Measurements from ENCODE around the gene SLC12A7. TPM values are rescaled to one million over a fixed set of nuclear protein-coding genes. Genes with fewer than 3 reads are reported as not detected.

SLC12A7 gene
- total and polyA plus RNA-seq, 2 of the 13 experiments (the other 11 are each of a cell fraction or from before 2014, with no cell fraction given), result 14.0 to 18.5 TPM

DNA sequence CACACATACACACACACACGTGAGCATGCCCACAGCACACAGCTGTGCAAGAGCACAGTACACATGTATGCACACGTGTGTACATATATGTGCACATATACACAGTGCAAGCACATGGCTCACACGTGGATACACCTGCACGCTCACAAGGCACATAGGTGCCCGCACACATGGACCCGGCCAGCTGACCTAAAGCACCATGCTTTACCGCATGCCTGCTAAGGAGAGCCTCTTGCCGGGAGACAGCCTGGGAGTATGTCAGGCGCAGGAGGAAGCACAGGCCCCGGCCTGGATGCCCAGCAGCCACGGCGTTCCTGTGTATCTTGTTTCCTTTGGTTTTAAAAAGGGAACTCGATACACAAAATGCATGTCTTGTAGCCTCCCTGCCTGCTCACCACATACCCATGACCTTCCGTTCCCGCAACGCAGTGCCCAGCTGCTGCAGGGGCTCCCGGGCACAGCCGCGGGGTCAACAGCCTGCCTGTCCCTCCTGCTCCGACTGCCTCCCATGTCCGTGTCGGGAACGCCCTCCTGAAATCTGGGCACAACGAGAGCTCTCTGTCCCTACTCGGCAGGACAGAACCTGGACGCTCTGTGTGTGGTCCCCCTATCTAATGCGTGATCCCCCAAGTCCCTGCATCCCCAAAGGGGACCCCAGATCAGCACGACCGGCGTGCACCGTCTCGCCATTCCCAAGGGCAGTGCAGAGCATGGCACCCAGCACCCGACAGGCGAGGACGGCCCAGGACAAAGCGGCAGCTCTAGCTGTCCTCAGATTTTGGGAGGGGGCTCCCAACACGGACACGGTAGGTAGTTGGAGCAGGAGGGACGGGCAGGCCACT lies 3.6 kb downstream of the SLC12A7 start (continued):
- TF ChIP-seq, protein P1, sequence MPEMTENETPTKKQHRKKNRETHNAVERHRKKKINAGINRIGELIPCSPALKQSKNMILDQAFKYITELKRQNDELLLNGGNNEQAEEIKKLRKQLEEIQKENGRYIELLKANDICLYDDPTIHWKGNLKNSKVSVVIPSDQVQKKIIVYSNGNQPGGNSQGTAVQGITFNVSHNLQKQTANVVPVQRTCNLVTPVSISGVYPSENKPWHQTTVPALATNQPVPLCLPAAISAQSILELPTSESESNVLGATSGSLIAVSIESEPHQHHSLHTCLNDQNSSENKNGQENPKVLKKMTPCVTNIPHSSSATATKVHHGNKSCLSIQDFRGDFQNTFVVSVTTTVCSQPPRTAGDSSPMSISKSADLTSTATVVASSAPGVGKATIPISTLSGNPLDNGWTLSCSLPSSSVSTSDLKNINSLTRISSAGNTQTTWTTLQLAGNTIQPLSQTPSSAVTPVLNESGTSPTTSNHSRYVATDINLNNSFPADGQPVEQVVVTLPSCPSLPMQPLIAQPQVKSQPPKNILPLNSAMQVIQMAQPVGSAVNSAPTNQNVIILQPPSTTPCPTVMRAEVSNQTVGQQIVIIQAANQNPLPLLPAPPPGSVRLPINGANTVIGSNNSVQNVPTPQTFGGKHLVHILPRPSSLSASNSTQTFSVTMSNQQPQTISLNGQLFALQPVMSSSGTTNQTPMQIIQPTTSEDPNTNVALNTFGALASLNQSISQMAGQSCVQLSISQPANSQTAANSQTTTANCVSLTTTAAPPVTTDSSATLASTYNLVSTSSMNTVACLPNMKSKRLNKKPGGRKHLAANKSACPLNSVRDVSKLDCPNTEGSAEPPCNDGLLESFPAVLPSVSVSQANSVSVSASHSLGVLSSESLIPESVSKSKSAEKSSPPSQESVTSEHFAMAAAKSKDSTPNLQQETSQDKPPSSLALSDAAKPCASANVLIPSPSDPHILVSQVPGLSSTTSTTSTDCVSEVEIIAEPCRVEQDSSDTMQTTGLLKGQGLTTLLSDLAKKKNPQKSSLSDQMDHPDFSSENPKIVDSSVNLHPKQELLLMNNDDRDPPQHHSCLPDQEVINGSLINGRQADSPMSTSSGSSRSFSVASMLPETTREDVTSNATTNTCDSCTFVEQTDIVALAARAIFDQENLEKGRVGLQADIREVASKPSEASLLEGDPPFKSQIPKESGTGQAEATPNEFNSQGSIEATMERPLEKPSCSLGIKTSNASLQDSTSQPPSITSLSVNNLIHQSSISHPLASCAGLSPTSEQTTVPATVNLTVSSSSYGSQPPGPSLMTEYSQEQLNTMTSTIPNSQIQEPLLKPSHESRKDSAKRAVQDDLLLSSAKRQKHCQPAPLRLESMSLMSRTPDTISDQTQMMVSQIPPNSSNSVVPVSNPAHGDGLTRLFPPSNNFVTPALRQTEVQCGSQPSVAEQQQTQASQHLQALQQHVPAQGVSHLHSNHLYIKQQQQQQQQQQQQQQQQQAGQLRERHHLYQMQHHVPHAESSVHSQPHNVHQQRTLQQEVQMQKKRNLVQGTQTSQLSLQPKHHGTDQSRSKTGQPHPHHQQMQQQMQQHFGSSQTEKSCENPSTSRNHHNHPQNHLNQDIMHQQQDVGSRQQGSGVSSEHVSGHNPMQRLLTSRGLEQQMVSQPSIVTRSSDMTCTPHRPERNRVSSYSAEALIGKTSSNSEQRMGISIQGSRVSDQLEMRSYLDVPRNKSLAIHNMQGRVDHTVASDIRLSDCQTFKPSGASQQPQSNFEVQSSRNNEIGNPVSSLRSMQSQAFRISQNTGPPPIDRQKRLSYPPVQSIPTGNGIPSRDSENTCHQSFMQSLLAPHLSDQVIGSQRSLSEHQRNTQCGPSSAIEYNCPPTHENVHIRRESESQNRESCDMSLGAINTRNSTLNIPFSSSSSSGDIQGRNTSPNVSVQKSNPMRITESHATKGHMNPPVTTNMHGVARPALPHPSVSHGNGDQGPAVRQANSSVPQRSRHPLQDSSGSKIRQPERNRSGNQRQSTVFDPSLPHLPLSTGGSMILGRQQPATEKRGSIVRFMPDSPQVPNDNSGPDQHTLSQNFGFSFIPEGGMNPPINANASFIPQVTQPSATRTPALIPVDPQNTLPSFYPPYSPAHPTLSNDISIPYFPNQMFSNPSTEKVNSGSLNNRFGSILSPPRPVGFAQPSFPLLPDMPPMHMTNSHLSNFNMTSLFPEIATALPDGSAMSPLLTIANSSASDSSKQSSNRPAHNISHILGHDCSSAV (CRISPR knock-in tag; IDR thresholded peaks at IDR 0.05; ENCODE audit: borderline replicate concordance), result no peak
- TF ChIP-seq, protein P2, sequence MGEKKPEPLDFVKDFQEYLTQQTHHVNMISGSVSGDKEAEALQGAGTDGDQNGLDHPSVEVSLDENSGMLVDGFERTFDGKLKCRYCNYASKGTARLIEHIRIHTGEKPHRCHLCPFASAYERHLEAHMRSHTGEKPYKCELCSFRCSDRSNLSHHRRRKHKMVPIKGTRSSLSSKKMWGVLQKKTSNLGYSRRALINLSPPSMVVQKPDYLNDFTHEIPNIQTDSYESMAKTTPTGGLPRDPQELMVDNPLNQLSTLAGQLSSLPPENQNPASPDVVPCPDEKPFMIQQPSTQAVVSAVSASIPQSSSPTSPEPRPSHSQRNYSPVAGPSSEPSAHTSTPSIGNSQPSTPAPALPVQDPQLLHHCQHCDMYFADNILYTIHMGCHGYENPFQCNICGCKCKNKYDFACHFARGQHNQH (CRISPR knock-in tag; IDR thresholded peaks at IDR 0.05), result no peak
- TF ChIP-seq FOSL2 (CRISPR knock-in tag; IDR thresholded peaks at IDR 0.05) (no peak), NCOA2 (CRISPR knock-in tag; IDR thresholded peaks at IDR 0.05) (no peak), ZNF274 (CRISPR knock-in tag; IDR thresholded peaks at IDR 0.05) (0 out of 2 replicates have a peak, but pooled peaks have one; percentile 1), ZNF557 (CRISPR knock-in tag; IDR thresholded peaks at IDR 0.05) (no peak), GPN1 (CRISPR knock-in tag; IDR thresholded peaks at IDR 0.05; ENCODE audit: borderline replicate concordance) (no peak), ZIK1 (CRISPR knock-in tag; IDR thresholded peaks at IDR 0.05; ENCODE audit: borderline replicate concordance, low read depth) (0 out of 2 replicates have a peak, but pooled peaks have one; percentile 5), GATAD1 (CRISPR knock-in tag; IDR thresholded peaks at IDR 0.05) (0 out of 2 replicates have a peak, but pooled peaks have one; percentile 2), TEAD2 (CRISPR knock-in tag; IDR thresholded peaks at IDR 0.05) (no peak), RBFOX2 (IDR thresholded peaks at IDR 0.05; ENCODE audit: low read depth, low read length) (peak; percentile 62), CC2D1A (CRISPR knock-in tag; IDR thresholded peaks at IDR 0.05) (no peak), ZSCAN22 (CRISPR knock-in tag; IDR thresholded peaks at IDR 0.05) (0 out of 2 replicates have a peak, but pooled peaks have one; percentile 12)
- TF ChIP-seq, protein P3, sequence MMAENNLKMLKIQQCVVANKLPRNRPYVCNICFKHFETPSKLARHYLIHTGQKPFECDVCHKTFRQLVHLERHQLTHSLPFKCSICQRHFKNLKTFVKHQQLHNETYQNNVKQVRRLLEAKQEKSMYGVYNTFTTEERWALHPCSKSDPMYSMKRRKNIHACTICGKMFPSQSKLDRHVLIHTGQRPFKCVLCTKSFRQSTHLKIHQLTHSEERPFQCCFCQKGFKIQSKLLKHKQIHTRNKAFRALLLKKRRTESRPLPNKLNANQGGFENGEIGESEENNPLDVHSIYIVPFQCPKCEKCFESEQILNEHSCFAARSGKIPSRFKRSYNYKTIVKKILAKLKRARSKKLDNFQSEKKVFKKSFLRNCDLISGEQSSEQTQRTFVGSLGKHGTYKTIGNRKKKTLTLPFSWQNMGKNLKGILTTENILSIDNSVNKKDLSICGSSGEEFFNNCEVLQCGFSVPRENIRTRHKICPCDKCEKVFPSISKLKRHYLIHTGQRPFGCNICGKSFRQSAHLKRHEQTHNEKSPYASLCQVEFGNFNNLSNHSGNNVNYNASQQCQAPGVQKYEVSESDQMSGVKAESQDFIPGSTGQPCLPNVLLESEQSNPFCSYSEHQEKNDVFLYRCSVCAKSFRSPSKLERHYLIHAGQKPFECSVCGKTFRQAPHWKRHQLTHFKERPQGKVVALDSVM (CRISPR knock-in tag; IDR thresholded peaks at IDR 0.05), result no peak
- TF ChIP-seq, protein P4, sequence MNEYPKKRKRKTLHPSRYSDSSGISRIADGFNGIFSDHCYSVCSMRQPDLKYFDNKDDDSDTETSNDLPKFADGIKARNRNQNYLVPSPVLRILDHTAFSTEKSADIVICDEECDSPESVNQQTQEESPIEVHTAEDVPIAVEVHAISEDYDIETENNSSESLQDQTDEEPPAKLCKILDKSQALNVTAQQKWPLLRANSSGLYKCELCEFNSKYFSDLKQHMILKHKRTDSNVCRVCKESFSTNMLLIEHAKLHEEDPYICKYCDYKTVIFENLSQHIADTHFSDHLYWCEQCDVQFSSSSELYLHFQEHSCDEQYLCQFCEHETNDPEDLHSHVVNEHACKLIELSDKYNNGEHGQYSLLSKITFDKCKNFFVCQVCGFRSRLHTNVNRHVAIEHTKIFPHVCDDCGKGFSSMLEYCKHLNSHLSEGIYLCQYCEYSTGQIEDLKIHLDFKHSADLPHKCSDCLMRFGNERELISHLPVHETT (CRISPR knock-in tag; conservative IDR thresholded peaks at IDR 0.05), result no peak
